Measurements from ENCODE around the gene LPIN2.

DNA sequence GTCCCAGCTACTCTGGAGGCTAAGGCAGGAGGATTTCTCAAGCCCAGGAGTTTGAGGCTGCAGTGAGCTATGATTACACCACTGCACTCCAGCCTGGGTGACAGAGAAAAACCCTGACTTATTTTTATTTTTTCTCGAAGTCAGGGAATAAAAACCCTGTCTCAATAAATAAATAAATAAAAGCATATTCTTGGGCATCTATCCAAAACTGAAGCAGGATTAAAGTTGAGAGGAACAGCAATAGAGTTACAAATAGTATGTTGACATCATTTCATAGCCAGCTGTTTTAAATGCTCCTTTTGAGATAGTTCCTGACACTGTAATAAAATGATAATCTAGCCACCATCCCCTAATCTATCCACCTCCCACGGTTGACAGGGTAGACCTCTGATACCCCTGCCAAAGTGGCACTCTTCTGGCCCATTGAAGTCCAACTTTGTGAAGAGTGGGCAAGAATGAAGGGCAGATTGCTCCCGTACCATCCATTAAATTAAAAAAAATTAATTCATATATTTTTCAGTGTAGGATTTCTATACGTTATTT, 42.3 kb upstream of the LPIN2 start:
- TF ChIP-seq, protein P1, sequence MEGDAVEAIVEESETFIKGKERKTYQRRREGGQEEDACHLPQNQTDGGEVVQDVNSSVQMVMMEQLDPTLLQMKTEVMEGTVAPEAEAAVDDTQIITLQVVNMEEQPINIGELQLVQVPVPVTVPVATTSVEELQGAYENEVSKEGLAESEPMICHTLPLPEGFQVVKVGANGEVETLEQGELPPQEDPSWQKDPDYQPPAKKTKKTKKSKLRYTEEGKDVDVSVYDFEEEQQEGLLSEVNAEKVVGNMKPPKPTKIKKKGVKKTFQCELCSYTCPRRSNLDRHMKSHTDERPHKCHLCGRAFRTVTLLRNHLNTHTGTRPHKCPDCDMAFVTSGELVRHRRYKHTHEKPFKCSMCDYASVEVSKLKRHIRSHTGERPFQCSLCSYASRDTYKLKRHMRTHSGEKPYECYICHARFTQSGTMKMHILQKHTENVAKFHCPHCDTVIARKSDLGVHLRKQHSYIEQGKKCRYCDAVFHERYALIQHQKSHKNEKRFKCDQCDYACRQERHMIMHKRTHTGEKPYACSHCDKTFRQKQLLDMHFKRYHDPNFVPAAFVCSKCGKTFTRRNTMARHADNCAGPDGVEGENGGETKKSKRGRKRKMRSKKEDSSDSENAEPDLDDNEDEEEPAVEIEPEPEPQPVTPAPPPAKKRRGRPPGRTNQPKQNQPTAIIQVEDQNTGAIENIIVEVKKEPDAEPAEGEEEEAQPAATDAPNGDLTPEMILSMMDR (IDR thresholded peaks at IDR 0.05 in 2 of 3, conservative IDR thresholded peaks at IDR 0.05 in 1 of 3; ENCODE audit: borderline replicate concordance in 1 of 3, insufficient read depth in 1 of 3, low read depth in 2 of 3, low read length in 2 of 3) = no peak
- no peak for TF ChIP-seq POLR2A (IDR thresholded peaks at IDR 0.05; ENCODE audit: borderline replicate concordance, extremely low read depth, insufficient read depth, insufficient read length)
